Measurements from ENCODE around the gene SLAMF6.
"Not testable (repeated sequence)": the region's sequence is repeated elsewhere in the genome, so short reads cannot be mapped to it uniquely, and the experiment has no call there.

The SLAMF6 gene

DNA sequence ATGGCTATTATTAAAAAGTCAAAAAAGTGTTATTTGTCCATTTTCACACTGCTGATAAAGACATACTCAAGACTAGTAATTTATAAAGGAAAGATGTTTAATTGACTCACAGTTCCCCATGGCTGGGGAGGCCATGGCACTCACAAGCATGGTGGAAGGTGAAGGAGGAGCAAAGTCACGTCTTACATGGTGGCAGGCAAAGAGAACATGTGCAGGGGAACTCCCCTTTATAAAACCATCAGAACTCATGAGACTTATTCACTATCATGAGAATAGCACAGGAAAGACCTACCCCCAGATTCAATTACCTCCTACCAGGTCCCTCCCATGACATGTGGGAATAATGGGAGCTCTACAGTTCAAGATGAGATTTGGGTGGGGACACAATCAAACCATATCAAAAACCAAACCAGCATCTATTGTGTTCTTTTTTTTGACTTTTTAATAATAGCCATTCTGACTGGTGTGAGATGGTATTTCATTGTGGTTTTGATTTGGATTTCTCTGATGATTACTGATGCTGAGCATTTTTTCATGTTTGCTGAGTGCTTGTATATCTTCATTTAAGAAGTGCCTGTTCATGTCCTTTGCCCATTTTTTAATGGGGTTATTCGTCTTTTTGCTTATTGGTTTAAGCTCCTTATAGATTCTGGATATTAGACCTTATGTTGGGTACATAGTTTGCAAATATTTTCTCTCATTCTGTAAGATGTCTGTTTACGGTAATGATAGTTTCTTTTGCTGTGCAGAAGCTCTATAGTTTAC is 24.6 kb downstream of the SLAMF6 start:
- H3K9me3 ChIP-seq (ENCODE audit: control insufficient read depth, low read depth, low read length); H3K36me3 ChIP-seq (ENCODE audit: control insufficient read depth, low read depth, low read length); H3K27ac ChIP-seq (ENCODE audit: low read length); H3K4me3 ChIP-seq (ENCODE audit: low read length); H3K27me3 ChIP-seq (ENCODE audit: control insufficient read depth, insufficient read depth, low read length); H3K4me1 ChIP-seq (ENCODE audit: control insufficient read depth, low read depth, low read length); H3K9ac ChIP-seq (ENCODE audit: low read length): not testable (repeated sequence)

DNA sequence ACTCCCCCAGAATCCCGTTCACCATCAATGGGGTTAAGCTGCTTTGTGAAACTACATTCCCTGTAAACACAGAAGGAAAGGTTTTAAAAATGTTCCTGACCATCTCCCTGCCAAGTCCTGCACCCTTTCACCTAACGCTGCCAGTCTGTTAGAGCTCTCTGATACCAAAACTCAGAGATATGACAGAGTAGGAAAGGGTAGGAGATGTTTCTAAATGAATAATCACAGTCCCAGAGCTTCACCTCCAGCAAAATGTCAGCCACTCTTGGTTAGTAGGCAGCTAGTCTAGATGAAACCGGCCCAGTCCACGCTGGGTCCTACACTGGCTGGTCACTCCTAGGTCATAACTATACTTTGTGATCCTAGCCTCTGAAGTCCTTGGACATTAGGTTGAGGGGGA is 26.7 kb downstream of the SLAMF6 start:
- Histone ChIP-seq H3K36me3 (ENCODE audit: control insufficient read depth, low read depth, low read length) (no peaks in the 10 kb centered on the region), H3K27me3 (ENCODE audit: control insufficient read depth, insufficient read depth, low read length) (no peaks in the 10 kb centered on the region), H3K9ac (ENCODE audit: low read length) (no peak overlapping the region), H3K9me3 (ENCODE audit: control insufficient read depth, low read depth, low read length) (no peaks in the 10 kb centered on the region), H3K27ac (ENCODE audit: low read length) (no peak overlapping the region), H3K4me1 (ENCODE audit: control insufficient read depth, low read depth, low read length) (no peaks in the 10 kb centered on the region), H3K4me3 (ENCODE audit: low read length) (no peak overlapping the region)

DNA sequence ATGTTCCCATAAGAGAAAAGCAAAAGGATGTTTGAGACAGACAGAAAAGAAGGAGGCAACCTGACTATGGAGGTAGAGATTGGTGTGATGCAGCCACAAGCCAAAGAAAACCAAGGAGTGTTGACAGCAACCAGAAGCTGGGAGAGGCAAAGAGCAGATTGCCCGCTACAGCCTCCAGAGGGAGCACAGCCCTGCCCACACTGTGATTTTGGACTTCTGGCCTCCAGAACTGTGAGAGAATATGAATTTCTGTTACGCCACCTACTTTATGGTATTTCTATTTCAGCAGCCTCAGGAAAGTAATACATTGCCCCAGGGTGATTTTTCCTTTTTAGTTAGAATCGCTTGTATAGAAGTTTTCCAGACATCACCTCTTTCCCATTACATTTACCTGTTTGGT is 28.4 kb downstream of the SLAMF6 start:
- H3K4me1 ChIP-seq (ENCODE audit: control insufficient read depth, low read depth, low read length): no peaks in the 10 kb centered on the region
- H3K27me3 ChIP-seq (ENCODE audit: control insufficient read depth, insufficient read depth, low read length): no peaks in the 10 kb centered on the region
- no peak overlapping the region for H3K9ac ChIP-seq (ENCODE audit: low read length)
- H3K36me3 ChIP-seq (ENCODE audit: control insufficient read depth, low read depth, low read length): no peaks in the 10 kb centered on the region
- H3K4me3 ChIP-seq (ENCODE audit: low read length): no peak overlapping the region
- no peaks in the 10 kb centered on the region for H3K9me3 ChIP-seq (ENCODE audit: control insufficient read depth, low read depth, low read length)
- no peak overlapping the region for H3K27ac ChIP-seq (ENCODE audit: low read length)

DNA sequence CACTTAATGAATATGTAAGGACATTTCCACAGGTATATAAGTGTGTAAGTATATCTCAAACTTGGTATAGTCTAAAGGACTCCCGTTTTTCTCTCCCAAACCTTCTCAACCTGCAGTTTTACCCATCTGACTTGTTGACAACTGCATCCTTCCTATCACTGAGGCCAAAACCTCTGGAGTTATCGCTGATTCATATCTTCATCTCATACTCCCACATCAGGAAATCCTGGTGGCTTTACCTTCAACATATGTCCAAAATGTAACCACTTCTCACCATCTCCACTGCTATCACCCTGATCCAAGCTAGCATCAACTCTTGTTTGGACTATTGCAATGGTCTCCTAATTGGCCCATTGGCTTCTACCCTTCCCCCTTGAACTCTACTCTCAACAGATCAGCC is 30.4 kb downstream of the SLAMF6 start:
- H3K9me3 ChIP-seq (ENCODE audit: control insufficient read depth, low read depth, low read length): no peaks in the 10 kb centered on the region
- H3K9ac ChIP-seq (ENCODE audit: low read length): no peak overlapping the region
- H3K4me3 ChIP-seq (ENCODE audit: low read length): no peak overlapping the region
- no peaks in the 10 kb centered on the region for H3K27me3 ChIP-seq (ENCODE audit: control insufficient read depth, insufficient read depth, low read length)
- no peak overlapping the region for H3K27ac ChIP-seq (ENCODE audit: low read length)
- H3K4me1 ChIP-seq (ENCODE audit: control insufficient read depth, low read depth, low read length): no peaks in the 10 kb centered on the region
- no peaks in the 10 kb centered on the region for H3K36me3 ChIP-seq (ENCODE audit: control insufficient read depth, low read depth, low read length)

DNA sequence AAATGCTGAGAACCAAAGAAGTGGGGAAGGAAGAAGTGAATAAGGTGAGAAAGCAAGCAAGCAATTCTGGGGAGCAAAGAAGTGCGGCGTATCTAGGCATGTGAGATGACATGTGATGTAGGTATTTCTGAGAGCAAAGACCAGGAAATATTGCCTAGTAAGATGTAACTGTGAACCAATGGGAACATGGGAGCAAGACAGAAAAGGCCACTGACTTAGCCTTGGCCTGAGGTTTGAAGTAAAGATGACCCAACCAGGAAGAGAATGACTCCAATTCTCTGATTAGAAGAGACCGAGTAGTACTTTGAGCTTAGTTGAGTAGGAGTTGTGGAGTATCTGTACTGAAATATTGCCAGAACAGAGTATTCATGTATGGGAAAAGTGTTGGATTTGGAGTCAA is 31.1 kb downstream of the SLAMF6 start:
- Histone ChIP-seq H3K36me3 (ENCODE audit: control insufficient read depth, low read depth, low read length) (no peaks in the 10 kb centered on the region), H3K9ac (ENCODE audit: low read length) (no peak overlapping the region), H3K4me1 (ENCODE audit: control insufficient read depth, low read depth, low read length) (no peaks in the 10 kb centered on the region), H3K4me3 (ENCODE audit: low read length) (no peak overlapping the region), H3K27me3 (ENCODE audit: control insufficient read depth, insufficient read depth, low read length) (no peaks in the 10 kb centered on the region), H3K9me3 (ENCODE audit: control insufficient read depth, low read depth, low read length) (no peaks in the 10 kb centered on the region), H3K27ac (ENCODE audit: low read length) (no peak overlapping the region)

DNA sequence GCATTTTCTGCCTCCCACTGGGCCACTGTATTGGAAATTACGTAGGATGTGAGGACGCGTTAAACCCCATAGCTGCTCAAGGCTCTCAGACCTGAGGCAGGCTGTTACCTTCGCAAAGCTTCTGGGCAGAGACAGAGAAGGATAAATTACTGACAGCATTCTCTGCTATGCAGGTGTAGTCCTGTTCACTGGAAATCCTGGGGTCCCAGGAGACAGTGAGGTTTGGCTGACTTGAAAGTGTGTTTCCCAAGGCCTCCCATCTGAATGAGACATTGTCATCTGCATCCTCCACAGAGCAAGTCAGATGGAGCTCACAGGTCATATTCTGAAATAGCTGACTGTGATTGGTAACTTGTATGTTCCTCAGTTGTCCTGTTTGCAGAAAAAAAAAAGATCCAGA is 32.0 kb downstream of the SLAMF6 start:
- peaks cover 9% of the 10 kb centered on the region for H3K4me1 ChIP-seq (ENCODE audit: control insufficient read depth, low read depth, low read length)
- no peaks in the 10 kb centered on the region for H3K9me3 ChIP-seq (ENCODE audit: control insufficient read depth, low read depth, low read length)
- no peak overlapping the region for H3K27ac ChIP-seq (ENCODE audit: low read length)
- H3K4me3 ChIP-seq (ENCODE audit: low read length): no peak overlapping the region
- H3K9ac ChIP-seq (ENCODE audit: low read length): no peak overlapping the region
- no peaks in the 10 kb centered on the region for H3K36me3 ChIP-seq (ENCODE audit: control insufficient read depth, low read depth, low read length)
- H3K27me3 ChIP-seq (ENCODE audit: control insufficient read depth, insufficient read depth, low read length): no peaks in the 10 kb centered on the region

DNA sequence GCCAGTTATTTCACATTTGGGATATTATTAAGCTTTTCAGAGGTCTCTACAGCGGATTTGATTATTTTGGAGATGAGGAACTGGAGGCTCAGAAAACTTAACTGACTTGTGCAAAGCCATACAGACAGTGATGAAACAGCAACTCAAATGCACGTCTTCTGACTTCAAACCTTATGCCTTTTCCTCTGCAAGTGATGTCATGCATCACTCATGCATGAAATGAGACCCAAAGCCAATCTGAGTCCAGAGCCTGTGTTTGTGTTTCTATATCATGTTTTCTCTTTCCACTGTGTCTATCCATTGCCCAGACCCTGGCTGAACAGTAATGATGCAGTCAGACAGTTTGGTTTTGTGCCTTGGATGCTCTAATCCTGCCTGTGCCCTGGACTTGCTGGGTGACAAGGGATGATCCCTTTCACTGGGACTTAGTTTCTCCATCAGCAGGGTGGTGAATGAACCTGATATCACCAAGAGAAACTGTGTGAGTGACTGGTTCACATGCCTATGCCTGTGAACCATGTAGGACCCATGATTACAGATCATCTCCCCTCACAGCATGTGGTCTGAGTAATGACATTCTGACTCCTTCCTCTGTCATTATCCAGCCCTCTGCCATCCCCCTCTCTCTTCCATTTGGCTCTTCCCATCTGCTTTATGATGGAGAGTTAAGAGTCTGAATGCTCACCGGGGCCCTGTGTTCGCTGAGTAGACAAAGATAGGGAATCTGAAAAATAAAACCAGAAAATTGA is 33.4 kb downstream of the SLAMF6 start:
- Histone ChIP-seq H3K4me1 (ENCODE audit: control insufficient read depth, low read depth, low read length) (peaks cover 11% of the 10 kb centered on the region), H3K27me3 (ENCODE audit: control insufficient read depth, insufficient read depth, low read length) (no peaks in the 10 kb centered on the region), H3K4me3 (ENCODE audit: low read length) (no peak overlapping the region), H3K9me3 (ENCODE audit: control insufficient read depth, low read depth, low read length) (no peaks in the 10 kb centered on the region), H3K36me3 (ENCODE audit: control insufficient read depth, low read depth, low read length) (no peaks in the 10 kb centered on the region), H3K27ac (ENCODE audit: low read length) (no peak overlapping the region), H3K9ac (ENCODE audit: low read length) (no peak overlapping the region)

DNA sequence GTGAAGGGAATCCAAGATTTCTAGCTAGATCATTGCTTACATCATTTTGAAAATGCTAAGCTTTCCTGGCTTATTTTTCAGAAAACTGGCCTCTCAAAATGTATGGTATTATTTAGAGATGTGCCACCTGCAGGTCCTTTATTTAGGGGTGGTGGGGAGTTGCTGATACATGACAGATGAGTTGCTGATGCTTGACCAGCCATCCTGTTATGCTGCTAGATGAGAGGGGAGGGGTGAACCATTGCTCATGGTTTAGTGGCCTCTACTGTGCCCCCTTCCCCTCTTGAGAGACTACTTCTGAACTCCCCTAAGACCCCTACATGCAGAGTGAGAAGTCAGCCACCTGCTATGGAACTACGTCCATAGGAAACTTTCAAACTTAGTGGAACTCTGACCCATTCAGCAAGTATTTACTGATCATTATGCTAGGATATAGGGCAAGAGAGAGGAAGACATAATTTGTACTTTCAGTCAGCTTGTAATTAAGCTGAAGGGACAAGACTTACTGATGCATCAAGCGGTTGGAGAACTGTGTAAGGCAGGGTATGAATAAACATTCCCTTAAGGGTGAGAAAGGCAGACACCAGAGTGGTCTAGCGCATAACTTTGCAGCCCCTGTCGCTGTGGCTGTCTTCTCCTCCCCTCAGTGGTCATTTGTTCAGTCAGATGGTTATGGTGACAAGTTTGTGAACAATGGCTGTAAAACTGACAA is 34.6 kb downstream of the SLAMF6 start:
- Histone ChIP-seq H3K27me3 (ENCODE audit: control insufficient read depth, insufficient read depth, low read length) (no peaks in the 10 kb centered on the region), H3K4me3 (ENCODE audit: low read length) (no peak overlapping the region), H3K36me3 (ENCODE audit: control insufficient read depth, low read depth, low read length) (no peaks in the 10 kb centered on the region), H3K27ac (ENCODE audit: low read length) (no peak overlapping the region), H3K4me1 (ENCODE audit: control insufficient read depth, low read depth, low read length) (peaks cover 11% of the 10 kb centered on the region), H3K9ac (ENCODE audit: low read length) (no peak overlapping the region), H3K9me3 (ENCODE audit: control insufficient read depth, low read depth, low read length) (no peaks in the 10 kb centered on the region)

DNA sequence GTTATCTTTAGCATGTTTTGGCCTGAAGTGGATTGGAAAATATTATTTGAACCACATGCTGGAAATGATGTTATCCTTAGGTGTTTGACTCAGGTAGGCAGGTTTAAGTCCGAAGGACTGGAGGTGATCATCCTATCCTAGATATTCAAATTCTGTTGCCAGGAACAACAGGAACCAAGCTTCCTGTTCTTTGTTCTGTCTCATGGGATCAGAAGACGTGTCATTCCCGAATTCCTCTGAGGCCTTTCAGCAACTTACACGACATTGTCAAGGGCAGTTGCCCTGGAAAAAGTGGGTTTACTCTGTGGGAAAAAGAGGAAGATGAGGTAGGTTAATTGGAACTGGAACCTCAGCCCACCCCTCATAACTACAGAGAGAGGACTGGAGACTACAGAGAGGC is 36.6 kb downstream of the SLAMF6 start:
- Histone ChIP-seq H3K9me3 (ENCODE audit: control insufficient read depth, low read depth, low read length) (no peaks in the 10 kb centered on the region), H3K9ac (ENCODE audit: low read length) (no peak overlapping the region), H3K27me3 (ENCODE audit: control insufficient read depth, insufficient read depth, low read length) (no peaks in the 10 kb centered on the region), H3K4me1 (ENCODE audit: control insufficient read depth, low read depth, low read length) (peaks cover 11% of the 10 kb centered on the region), H3K4me3 (ENCODE audit: low read length) (no peak overlapping the region), H3K27ac (ENCODE audit: low read length) (no peak overlapping the region), H3K36me3 (ENCODE audit: control insufficient read depth, low read depth, low read length) (no peaks in the 10 kb centered on the region)

DNA sequence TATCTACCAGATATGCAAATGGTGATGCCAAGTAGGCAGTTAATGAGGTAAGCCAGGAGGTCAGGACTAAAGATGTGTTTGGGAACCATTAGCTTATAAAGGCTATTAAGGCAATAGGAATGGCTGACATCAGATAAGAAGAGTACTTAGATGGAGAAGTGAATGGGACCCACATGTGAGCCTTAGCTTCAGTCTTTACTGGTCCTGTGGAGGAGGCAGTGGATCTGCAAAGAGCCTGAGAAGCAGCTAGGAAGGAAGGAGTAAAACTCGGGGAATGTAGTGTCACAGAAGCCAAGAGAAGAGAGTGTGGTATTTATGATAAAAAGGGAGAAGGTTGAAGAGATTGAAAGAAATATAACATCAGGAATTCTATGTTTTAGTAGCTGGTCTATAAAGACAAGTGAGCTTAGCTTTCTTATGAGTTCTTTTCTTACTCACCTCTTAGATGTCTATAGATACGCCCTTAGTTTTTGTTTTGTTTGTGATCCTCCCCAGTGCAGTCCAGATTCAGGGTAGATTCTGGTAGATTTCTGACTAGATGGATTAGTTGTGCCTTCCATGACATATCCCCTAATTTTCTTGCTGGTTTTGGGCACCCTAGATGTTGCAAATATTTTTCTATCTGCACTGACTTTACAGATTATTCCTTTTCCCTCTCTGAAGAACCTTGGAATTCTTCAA is 39.4 kb downstream of the SLAMF6 start:
- Histone ChIP-seq H3K9ac (ENCODE audit: low read length) (no peak overlapping the region), H3K9me3 (ENCODE audit: control insufficient read depth, low read depth, low read length) (no peaks in the 10 kb centered on the region), H3K27ac (ENCODE audit: low read length) (no peak overlapping the region), H3K27me3 (ENCODE audit: control insufficient read depth, insufficient read depth, low read length) (no peaks in the 10 kb centered on the region), H3K4me3 (ENCODE audit: low read length) (no peak overlapping the region), H3K4me1 (ENCODE audit: control insufficient read depth, low read depth, low read length) (peaks cover 11% of the 10 kb centered on the region), H3K36me3 (ENCODE audit: control insufficient read depth, low read depth, low read length) (no peaks in the 10 kb centered on the region)

DNA sequence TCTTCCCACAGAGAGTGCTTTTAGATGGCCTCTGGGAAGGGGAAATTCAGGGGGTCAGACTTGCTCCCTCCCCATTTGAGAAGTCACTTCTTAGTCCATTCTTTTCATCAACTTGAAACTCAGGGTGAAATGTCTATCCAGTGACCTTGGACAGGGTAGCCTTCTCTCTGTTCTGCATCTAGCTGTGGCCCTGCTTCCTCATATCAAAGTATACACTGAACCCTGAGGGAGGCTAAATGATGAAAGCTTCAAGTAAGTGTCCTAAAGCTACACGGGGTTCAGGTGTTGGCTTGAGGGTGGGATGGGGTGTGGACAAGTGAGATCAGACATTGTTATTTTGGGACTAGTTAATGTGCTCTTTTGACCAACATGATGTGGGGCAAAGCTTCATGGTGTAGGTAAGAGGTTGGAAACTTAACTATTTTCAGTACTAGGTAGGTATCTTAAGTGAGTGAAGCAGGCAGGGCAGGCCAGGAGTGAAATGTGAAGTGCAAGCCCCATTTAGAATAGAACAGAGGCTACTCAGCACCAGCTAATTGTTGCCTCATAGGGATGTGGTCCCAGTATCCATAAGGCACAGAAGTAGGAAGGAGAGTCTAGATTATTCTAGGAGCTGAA is 41.0 kb downstream of the SLAMF6 start:
- Histone ChIP-seq H3K4me3 (ENCODE audit: low read length) (no peak overlapping the region), H3K36me3 (ENCODE audit: control insufficient read depth, low read depth, low read length) (no peaks in the 10 kb centered on the region), H3K27me3 (ENCODE audit: control insufficient read depth, insufficient read depth, low read length) (no peaks in the 10 kb centered on the region), H3K9me3 (ENCODE audit: control insufficient read depth, low read depth, low read length) (no peaks in the 10 kb centered on the region), H3K9ac (ENCODE audit: low read length) (no peak overlapping the region), H3K27ac (ENCODE audit: low read length) (no peak overlapping the region), H3K4me1 (ENCODE audit: control insufficient read depth, low read depth, low read length) (peaks cover 11% of the 10 kb centered on the region)

Data from iPS-18a (cell line).